ENCODE data around the gene BCAR3.
"Not testable (repeated sequence)": the region's sequence is repeated elsewhere in the genome, so short reads cannot be mapped to it uniquely, and the experiment has no call there.

Gene BCAR3

DNA sequence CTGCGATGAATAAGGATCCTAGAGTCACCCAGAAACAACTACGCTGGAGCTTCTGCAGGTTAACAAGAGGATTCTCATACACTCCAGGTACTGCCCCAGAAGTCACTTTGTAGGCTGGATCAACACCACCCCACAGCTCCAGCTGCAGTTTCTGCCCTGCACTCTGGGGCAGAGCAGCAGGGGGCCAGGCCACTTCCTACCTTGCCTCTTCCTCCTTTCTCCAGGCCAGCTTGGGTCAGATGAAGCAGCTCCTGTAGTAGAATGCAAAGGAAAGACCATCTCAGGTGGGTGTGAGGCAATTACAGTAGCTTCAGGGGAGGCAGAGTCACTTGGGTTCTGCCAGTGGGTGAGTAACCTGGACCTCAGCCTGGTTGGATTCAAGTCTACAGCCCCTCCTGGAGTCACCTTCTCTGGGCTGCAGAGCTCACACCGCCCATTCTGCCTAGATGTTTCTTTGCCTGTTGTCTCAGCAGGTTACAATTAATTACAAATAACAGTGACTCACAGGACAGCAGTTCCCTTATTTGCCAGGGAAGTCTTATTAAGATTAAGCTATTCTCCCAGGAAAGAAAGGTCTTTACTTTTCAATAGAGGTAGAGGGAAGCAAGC lies 24.4 kb upstream of the BCAR3 start:
- DNase-seq = no peak

DNA sequence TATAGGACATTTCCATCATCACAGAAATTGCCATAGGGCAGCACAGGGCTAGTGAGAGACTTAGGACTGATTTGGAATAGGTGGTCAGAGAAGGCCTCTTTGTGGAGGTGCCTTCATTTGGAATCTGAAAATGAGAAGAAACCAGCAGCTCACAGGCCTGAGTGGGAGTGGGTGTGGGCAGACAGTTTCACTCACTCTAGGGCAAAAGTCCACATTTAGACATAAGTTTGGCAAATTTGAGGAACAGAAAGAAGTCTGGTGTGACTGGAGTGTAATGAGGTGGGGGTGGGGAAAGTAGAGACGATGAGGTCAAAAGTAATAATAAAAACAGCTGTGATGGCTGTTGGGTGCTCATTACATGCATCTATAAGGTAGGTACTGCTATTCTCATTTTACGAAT lies 22.4 kb upstream of the BCAR3 start:
- no peak for DNase-seq

DNA sequence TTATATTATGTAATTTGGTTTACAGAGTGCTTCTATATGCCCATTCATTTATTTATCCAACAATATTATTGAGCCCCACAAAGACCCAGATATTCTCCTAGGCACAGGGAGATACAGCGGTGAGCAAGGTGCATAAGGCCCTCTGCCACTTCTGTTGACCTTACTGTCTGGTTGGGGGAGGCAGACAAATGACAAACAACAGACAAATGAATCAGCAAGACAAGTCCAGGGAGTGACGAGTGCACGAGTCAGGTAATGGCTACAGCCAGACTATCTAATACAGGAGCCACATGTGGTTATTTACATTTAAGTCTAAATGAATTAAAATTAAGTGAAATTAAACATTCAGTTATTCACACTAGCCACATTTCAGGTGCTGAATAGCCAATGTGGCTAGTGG lies 22.0 kb upstream of the BCAR3 start:
- no peak for DNase-seq

DNA sequence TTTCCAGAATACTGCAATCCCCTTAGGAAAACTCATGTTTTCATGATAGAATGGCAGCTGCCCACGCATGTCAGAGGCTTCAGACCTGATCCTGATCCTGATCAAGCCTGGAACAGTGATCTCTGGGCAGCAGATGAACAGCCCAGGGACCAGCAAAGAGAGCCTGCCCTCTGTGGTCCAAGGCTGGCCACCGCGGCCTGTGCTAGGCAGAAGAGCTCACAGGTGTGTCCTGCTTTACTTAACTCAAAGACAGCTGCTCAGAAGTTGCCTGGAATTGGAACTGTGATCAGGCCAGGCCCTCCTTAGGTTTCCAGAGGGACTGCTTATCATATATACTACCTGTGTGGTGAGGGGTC lies 21.2 kb upstream of the BCAR3 start:
- no peak for DNase-seq

DNA sequence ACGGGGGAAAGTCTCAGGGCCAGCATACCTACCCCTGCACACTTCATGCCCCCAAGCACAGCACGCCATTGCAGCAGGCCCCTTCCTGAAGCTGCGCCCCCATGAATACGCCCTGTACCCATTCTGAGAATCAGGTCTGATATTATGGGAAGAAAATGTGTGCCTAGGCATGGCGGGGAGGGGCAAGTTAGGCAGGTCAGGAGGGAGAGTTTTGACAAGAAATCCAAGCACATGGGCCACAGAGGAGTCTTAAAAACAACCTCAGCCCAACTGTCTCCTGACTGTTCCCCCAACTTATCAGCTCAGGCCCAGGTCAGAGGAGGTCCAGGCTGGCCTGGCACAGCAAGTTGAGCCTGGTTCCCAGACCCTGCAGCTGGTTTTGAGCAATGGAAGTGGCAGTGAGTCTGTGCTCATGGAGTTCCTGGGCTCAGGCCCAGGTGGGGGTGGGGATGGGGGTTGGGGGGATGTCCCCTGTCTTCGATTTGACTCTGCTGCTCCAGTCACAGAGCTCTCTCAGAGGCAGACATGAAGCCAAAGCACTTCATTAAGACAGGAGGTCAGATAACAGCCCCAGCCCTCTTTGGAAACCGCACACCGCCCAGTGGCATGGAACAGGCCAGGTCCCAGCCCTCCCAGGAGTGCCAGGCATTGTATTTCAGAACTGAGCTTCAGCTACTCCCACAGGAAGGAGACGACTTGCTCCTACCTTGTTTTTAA lies 20.6 kb upstream of the BCAR3 start:
- DNase-seq = peak; percentile 48

DNA sequence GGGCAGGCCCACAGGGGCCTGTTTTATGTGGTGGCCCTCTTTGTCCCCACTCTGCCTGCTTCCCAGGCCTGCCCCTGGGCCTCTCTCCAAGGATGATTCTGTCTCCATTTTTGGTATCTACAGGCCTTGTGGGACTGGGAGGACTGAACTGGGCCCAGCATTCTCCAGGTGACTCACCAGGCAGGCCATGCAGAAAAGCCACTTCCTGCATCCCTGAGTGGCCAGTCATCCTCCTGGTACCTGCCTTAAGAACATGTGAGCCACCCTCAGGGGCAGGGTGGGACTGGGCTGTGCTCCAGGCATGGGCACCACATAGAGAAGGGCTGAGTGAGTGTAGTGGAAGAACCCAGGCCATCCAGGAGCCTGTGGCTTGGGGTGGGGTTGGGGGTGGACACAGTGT lies 20.0 kb upstream of the BCAR3 start:
- DNase-seq = no peak

DNA sequence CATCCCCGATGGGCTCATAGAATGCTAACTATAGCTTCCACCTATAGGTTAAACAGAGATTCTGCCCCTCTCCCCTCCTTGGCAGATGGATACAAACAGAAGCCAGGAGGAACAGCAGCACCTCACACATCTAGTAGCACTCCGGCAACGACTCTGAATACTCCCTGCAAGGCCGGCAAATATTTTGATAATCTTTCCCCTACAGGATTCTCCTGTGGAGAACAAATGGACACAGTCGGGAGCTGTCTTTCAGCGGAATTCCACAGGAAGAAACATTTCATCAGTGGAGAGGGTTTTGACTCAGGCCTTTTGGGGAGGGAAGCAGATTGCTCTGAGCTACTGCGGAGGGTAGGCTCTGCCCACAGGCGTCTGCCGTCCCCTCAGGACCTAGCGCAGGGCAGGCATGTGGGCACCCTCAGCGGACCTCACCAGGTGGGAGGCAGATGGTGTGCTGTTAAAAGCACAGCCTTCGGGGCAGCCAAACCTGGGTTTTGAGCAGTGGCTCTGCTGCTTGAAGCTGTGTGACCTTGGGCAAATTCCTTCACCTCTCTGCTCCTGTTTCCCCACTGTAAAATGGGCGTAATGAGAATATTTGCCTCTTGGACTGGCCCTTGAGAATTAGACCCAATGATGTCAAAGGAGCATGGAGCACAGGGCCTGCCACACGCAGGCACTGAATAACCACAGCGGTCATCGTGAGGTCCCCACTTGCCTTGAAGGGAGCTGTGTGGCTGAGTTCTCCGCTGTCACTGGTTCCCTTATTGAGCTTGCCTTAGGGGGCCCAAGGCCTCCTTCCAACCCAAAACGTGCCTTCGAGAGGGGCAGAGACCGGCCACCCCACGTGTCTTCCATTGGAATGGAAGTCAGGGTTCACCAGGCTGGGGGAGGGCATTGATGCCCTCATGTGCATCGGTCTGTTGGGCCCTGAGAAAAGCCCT lies 19.2 kb upstream of the BCAR3 start:
- DNase-seq = no peak

DNA sequence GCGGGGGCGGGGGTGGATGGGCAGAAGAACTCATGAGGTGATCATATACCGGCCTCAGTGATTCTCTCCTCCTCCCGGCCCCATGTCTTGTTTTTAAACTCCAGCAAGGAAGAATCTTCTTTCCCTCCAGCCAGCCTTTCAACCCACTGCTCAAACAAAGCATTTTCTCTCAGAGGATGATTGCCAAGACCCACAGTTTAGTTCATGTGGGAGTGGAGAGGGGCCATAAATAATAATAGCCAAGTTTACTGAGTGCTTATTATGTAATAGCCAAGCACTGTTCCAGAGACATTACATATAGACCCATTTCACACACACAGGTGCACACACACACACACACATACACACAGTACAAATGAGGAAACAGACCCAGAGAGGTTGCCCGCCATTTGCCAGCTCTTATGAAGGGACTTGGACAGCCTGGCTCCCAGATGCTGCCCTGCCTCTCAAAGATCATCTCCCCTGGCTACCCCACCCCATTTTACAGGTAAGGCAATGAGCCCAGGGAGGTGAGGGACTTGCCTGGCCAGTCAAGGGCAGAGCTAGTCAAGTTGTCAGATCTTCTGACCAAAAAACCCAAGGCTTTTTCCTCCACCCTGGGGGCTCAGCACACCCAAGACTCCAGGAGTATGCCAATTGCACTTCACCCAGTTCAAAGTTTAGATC lies 18.0 kb upstream of the BCAR3 start:
- no peak for DNase-seq

DNA sequence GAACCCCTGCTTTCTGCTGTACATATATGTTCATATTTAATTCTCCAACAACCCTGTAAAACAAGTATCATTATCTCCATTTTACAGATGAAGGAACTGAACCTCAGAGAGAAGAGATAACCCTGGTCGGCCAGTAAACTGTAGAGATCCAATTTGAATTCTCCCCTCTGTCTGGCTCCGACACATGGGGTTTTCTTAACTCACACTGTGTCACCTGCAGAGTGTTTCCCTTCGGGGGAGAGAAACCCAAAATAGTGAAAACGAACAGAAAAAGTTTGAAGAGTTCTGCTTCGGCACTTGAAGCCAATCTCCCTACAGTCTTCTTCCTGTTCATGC lies 17.4 kb upstream of the BCAR3 start:
- no peak for DNase-seq

DNA sequence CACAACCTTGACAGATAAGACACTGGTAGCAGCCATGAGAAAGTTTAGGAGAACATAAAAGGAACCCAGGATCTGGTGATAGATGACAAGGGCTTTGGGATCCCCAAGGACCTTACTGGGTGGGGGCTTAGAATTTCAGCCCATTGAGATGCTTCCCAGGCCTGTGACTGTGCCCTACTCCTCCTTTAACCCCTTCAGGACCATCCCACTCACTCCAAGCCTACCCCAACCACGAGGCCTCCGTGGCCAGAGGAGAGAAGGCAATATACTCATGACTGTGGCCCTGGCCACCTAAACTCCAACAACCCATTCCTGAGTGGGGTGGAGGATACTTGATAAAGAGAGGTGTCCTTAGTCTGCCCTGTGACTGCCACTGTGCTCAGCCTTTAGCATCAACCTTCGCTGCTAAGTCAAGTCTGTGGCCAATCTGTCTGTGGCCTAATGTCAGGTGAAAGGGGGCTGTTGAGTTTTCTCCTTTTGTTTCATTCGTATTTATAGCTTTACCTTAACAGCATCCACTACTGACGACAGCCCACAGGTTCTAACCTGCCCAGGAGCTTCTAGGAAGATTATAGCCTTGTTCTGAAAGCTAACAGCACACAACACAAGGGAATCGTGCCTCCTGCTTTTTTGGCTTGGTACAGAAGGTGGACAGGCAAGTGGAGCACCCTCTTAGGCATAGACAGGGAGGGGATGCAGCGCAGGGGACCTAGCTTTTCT lies 16.9 kb upstream of the BCAR3 start:
- no peak for DNase-seq

DNA sequence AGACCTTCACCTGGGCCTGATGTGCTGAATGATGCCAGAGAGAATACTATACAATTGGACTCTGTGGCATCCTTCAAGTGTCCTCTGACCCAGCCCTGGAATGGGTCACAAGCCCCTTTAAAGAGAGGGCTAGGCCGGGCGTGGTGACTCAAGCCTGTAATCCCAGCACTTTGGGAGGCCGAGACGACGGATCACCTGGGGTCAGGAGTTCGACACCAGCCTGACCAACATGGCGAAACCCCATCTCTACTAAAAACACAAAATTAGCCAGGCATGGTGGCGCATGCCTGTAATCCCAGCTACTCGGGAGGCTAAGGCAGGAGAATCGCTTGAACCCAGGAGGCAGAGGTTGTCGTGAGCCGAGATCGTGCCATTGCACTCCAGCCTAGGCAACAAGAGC lies 15.9 kb upstream of the BCAR3 start:
- DNase-seq = not testable (repeated sequence)

DNA sequence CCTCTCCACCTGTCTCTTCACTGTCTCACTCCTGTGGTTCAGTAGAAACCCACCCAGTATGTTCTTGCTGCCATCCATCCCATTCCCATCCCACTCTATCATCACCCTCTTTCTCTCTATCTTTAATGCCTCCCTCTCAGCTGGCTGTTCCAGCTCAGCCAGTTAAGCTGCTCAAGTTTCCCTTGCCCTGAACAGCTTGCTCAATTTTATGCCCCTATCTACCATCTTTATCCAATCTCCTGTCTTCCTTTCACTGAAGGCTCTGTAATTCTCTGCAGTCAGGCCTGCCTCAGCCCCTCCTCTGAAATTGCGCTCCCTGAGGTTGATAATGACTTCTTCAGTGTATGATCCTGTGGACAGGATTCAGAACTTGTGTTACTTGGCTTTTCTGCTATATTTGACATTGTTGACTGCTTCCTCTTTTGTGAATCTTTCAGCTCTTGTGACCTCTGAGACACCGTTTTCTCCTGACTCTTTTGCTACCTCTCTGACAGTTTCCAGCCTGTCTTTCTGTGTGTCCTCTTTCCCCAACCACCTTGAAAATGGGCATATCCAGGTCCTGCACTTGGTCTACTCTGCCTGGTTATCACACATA lies 13.9 kb upstream of the BCAR3 start:
- no peak for DNase-seq

DNA sequence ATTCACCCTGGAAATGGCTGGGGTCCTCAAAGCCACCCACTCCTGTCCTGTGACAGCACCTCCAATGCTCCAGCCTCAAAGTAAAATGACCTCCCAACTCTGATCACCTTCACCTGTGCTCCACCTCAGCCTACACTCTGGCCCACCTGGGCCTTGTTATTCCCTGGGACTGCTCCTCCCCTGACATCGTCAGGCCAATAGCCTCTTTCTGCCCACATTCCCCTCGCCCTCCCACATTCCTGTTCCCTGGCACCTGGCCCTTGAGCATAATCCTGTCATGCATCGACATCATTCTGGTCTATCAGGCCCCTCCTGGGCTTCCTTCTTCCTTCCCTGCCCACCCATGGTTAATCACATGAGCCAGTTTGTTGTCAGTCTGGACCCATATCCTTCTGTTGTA lies 13.2 kb upstream of the BCAR3 start:
- DNase-seq = no peak

DNA sequence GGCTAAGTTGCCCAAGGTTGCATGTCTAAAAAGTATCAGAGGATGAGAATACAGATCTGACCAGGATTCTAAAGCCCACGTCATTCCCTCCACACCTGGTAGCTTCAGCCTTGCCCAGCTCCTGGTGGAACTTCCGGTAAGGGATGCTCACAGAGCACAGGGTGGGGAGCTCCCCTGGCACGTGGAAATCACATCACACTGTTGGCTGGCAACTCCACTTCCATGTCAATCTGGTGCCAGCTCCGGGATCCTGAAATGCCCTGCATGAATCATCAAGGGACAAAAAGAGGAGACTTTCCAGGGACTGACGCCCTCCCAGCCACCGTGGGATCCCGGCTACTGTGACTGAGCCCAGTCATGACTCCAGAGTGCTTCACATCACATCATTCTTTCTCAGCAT lies 12.4 kb upstream of the BCAR3 start:
- DNase-seq = no peak

DNA sequence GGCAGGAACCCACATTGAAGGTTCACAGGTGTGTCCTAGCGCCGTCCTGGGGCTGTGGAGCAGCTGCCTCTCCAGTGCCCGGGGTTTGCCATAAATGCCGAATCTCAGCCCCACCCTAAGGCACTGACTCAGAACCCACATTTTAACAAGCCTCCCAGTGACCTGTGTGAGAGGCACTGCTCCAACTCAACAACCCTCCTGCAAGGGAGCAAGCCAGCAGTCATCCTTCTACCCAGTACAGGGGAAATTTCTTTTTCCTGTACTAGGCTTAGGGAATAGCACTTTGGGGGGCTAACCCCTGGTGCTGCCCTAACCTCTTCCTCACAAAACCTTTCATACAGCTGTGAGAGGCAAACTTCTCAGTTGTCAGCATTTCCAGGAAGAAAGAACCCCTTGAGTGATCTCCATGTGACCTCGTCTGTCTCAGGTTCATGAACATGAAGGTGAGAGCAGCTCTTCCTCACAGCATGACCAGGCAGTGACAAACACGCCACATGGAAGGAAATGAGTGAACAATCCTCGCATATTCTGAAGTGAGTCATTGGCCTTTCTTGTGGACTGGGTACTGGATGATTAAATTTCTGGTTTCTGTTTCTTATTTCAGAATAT lies 11.4 kb upstream of the BCAR3 start:
- peak; percentile 46 for DNase-seq

DNA sequence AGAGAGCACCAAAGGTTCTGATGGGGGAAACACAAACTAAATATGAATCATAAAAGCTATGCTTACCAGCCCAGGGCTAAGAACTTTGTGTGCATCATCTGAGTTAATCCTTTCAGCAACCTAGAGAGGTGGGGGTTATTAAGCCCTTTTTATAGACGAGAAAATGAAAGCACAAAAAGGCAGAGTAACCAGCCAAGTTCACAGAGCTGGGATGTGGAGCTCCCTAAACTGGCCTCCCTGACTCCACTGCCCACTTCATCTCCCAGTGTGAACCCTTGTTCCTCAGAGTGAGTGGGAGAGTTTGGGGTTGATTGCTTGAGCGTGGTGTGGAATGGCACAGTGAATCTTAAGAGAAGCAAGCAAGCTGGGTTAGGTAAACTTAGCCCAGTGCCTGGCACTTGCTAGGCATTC lies 10.8 kb upstream of the BCAR3 start:
- DNase-seq = no peak

DNA sequence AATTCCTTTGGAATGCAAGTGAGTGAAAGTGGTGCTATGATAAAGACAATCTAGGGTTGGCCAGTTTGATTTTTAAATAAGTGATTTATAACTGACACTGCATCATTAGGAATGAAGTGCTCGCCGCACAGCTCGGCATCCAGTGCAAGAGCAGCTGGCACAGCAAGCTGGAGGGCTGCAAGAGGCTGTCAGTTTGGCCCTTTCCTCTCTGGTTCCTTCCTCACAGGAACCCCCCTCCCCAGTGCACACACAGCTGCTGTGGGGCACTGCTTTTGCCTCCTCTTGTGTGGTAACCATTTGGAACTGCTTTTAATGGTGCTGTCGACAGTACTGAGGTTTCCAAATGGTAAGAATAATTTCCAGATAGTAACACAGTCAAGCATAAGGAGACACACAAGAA lies 10.4 kb upstream of the BCAR3 start:
- DNase-seq = peak; percentile 27

DNA sequence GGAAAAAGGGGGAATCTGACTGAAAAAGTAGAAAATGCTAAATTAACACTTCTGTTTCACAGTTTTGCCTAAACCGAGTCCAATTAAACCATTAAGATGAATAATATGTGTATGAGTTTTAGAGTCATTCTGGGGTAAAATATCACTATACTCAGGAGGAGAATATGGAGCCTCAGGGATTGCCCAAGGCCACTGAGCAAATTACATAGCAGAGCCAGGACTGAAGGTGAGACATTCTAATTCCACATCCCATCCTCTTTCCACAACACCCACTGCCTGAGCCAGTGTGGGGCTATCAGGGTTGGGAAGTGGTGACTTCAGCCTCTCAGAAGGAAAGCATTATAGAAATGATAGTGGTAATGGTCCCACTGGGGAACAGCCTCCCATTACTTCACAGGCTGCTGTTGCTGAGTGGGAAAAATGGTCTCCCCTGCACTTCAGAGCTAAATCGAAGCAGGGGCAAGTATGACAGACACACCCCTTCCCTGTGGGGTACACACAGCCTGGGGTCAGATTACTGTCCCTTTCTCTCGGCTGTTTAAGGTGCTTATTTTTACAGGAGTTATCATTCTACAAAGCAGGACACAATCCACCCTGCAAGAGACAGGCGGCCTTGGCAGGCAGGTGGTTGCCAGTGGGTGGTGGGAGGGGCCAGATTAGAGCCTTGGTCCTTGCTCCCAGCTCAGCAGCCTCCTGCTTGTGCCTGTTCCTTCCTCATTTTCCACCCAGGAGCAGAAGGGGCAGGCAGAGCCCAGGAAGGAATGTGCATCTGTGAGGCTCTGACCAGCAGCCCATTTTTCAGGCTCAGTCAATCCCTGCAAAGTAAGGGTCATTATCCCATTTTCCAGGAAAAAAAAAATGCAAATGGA lies 9.5 kb upstream of the BCAR3 start:
- no peak for DNase-seq

DNA sequence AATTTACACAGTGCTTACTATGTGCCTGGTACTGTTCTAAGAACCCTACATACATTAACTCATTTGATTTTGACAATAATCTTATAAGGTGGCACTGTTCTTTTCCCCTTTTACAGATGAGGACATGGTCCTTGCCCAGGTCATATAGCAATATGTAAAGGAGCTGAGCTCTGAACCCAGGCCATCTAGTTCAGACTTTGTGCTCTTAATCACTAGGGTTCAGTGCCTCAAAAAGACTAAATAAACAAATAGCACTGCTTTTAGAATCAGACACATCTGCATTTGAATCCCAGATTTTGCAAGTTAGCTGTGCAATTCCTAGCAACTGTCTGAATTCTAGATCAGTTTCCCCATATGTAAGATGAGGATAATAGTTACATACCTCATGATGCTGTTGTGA lies 8.7 kb upstream of the BCAR3 start:
- no peak for DNase-seq

DNA sequence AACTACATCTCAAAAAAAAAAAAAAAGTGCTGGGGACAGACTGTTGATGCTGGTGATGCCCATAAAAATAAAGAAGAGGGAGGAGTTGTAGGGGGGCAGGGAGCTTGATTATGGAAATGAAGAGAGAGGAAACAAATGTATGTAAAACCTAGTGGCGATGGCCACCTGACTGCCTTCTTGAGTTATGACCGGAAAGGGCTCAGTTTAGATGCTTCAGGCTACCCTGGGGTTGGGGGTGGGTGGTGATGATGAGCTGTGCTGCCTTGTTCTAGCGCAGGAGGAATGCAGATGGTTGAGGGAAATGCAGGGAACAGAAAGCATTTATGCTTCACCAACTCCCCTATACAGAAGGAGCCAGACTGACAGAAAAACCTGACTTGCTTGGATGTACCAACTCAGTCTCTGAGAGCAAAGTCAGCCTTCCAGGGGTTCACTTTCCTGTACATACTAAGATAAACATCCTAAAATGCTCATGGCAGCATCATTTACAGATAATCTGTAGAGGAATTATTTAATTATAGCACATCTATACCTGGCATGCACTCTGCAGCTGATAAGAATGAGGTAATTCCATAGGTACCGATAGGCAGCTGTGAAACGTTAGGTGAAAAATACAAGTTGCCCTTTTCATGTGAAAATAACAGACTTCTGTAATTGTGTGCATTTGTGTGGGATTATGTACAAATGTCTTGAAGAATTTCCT lies 8.0 kb upstream of the BCAR3 start:
- no peak for DNase-seq

All from DMS79 treated with DMSO at 0.1 percent for 48 hours (cell line).